Stomach smooth muscle (tissue), 2 donors: ENCODE results near the gene SUMO2.
A peak's percentile ranks its signal among the peaks of the same experiment; 100 is the strongest.
"Not testable (repeated sequence)": the region's sequence is repeated elsewhere in the genome, so short reads cannot be mapped to it uniquely, and the experiment has no call there.

Experiments
- H3K27ac ChIP-seq: one replicate; pipeline ENCODE4 v1.7.0; 2013; ENCODE audit warnings: mild to moderate bottlenecking, low read length, inconsistent platforms
- H3K27me3 ChIP-seq, 2 donors: one replicate each; pipeline ENCODE4 v1.7.0; 2013; ENCODE audit warnings: low read length in 2 of 2; ENCODE audit not compliant: insufficient read depth in 2 of 2, control insufficient read depth in 1 of 2
- H3K36me3 ChIP-seq, 2 donors: one replicate each; pipeline ENCODE4 v1.7.0; 2013; ENCODE audit warnings: low read length in 2 of 2; ENCODE audit not compliant: control insufficient read depth in 2 of 2, insufficient read depth in 2 of 2
- H3K4me1 ChIP-seq: one replicate; pipeline ENCODE4 v1.7.0; 2013; ENCODE audit warnings: low read length; ENCODE audit not compliant: control insufficient read depth, insufficient read depth
- H3K4me3 ChIP-seq, 2 donors: one replicate each; pipeline ENCODE4 v1.7.0; 2013; ENCODE audit warnings: low read length in 2 of 2
- H3K9ac ChIP-seq, 2 donors: one replicate each; pipeline ENCODE4 v1.7.0; 2013; ENCODE audit warnings: low read length in 2 of 2, mild to moderate bottlenecking in 1 of 2
- H3K9me3 ChIP-seq, 2 donors: one replicate each; pipeline ENCODE4 v1.7.0; 2013; ENCODE audit warnings: low read length in 2 of 2; ENCODE audit not compliant: control insufficient read depth in 2 of 2
- donor health status: healthy.
- donor health status: Pancreatic carcinoma.

The SUMO2 gene

DNA sequence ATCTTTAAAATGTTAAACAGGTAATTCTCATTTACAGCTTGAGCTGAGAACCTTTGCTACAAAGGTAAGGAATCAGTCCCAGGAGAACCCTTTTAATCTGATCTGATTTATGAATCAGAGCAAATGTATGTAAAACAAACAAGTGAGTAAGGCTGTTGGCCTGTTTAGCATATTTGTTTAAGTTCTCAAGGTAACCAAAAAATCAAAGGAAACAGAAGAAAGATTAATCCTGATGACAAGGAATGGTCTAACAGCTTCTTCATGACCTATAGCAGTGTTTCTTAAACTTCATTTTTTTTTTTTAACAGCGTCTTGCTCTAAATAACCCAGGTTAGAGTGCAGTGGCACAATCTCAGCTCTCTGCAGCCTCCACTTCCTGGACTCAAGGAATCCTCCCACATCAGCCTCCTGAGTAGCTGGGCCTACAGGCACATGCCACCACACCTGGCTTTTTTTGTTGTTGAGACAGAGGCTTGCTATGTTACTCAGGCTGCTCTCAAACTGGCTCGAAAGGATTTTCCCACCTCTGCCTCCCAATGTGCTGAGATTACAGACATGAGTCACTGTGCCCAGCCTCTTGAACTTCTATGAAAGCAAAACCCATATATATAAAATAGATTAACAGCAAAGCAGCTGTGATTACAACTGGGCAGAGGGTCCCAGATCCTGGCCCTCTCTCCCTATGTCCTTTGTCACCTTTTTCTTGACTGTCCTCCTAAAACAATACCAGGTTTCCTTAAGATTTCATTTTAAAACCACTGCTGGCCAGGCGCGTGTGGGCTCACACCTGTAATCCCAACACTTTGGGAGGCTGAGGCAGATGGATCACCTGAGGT lies 23.3 kb downstream of the SUMO2 start:
- no peak overlapping the region for H3K27ac ChIP-seq

GRCh38 chr17:75158480-75158879 lies 24.3 kb downstream of the SUMO2 start:
- H3K4me3 ChIP-seq, H3K9me3 ChIP-seq, H3K27me3 ChIP-seq, H3K9ac ChIP-seq, H3K36me3 ChIP-seq, H3K27ac ChIP-seq: not testable (repeated sequence)
- H3K4me1 ChIP-seq: peaks cover 11% of the 10 kb centered on the region

More for the DNA sequence above, 23.3 kb downstream of the SUMO2 start:
- no peaks in the 10 kb centered on the region for H3K27me3 ChIP-seq
- H3K9ac ChIP-seq: no peak overlapping the region
- H3K9me3 ChIP-seq: no peaks in the 10 kb centered on the region
- peaks cover 0 to 2% of the 10 kb centered on the region in 2 donors for H3K36me3 ChIP-seq
- H3K4me3 ChIP-seq: no peak overlapping the region
- H3K4me1 ChIP-seq: peaks cover 5% of the 10 kb centered on the region

DNA sequence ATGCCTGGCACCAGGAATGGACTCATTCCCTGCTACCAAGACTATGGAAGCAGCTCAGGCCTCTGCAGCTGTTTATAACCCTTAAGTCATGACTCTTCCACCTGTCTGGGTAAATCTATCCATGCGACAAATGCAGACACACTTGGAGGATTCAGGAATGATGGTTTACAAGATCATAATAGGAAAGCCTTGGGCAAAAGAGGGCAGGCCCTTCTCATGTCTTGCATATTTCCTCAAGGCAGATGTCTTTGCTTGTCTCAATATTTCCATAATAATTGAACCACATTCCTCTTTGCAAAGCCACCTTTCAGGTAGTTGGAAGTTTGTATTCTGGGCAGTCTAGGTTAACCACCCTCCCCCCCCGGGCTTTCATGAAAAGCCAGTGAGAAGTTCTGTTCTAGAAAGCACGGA lies 27.6 kb downstream of the SUMO2 start:
- Histone ChIP-seq H3K4me1 (peaks cover 14% of the 10 kb centered on the region), H3K27me3 (no peaks in the 10 kb centered on the region), H3K9me3 (no peaks in the 10 kb centered on the region), H3K4me3 (peak overlapping the region in 1 of 2 donors; percentile 68), H3K27ac (no peak overlapping the region), H3K9ac (no peak overlapping the region), H3K36me3 (no peaks in the 10 kb centered on the region)

DNA sequence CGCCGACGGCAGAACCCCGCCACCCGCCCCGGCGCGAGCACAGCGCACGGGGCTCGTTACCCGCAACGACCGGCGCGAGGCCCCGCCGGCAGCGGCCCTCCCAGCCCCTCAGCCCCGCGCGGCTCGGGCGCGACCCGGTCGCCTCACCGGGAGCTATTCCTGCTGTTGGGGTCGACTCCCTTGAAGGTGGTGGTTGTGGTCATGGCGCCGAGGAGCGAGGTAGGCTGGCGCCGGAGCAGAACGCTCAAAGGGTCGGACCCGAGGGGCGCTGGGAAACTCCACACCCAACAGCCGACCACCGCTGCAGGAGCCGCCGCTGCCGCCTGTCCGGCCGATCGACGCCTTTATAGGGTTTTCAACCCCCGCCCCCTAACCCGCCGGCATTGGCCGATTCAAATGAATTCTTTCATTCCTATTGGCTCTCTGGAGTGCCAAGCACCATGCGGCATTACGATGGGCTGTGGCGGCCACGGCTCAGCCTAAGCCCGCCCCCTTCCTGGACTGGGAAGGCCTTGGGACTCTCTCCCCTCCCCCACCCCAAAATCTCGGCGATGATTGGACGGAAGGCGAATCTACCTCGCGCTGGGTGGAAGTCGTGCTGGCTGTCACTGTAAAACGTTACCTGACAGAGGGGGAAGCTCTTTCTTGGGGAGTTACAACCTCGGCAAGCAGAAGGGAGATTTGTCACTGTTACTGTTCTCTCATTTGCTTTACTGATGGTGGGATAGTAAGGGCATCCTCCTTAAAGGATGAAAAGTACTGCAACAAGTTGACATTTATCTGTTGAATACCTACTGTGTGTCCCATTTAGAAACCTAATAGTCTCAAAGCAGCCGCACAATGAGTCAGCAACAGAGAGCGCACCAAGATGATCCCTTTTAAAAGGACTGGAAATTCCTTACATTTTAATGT lies 28.3 kb downstream of the SUMO2 start, which contains the start of gene JPT1:
TSS of gene JPT1 (minus strand) at position 318 of the 912 bp plus-strand sequence. CDS start at position 203, 115 bp downstream.
- no peaks in the 10 kb centered on the region for H3K36me3 ChIP-seq
- peak within 1 kb of the TSS; percentile 69 to 72 for H3K9ac ChIP-seq
- peak within 1 kb of the TSS; percentile 68 to 91 for H3K4me3 ChIP-seq
- H3K27ac ChIP-seq: no peak within 1 kb of the TSS
- peaks cover 14% of the 10 kb centered on the region for H3K4me1 ChIP-seq
- no peaks in the 10 kb centered on the region for H3K9me3 ChIP-seq
- H3K27me3 ChIP-seq: no peaks in the 10 kb centered on the region

GRCh38 chr17:75153780-75154194 lies 29.0 kb downstream of the SUMO2 start:
- no peaks in the 10 kb centered on the region for H3K27me3 ChIP-seq
- peaks cover 14% of the 10 kb centered on the region for H3K4me1 ChIP-seq
- H3K9me3 ChIP-seq: no peaks in the 10 kb centered on the region
- no peaks in the 10 kb centered on the region for H3K36me3 ChIP-seq
- H3K9ac ChIP-seq: peak overlapping the region; percentile 60 to 72
- H3K4me3 ChIP-seq: peak overlapping the region; percentile 68 to 91
- H3K27ac ChIP-seq: no peak overlapping the region

GRCh38 chr17:75152922-75153779 lies 29.6 kb downstream of the SUMO2 start:
- Histone ChIP-seq H3K4me1 (peaks cover 14% of the 10 kb centered on the region), H3K27ac (no peak overlapping the region), H3K36me3 (no peaks in the 10 kb centered on the region), H3K9me3 (no peaks in the 10 kb centered on the region), H3K4me3 (peak overlapping the region; percentile 68 to 91), H3K27me3 (no peaks in the 10 kb centered on the region), H3K9ac (peak overlapping the region; percentile 60 to 72)

DNA sequence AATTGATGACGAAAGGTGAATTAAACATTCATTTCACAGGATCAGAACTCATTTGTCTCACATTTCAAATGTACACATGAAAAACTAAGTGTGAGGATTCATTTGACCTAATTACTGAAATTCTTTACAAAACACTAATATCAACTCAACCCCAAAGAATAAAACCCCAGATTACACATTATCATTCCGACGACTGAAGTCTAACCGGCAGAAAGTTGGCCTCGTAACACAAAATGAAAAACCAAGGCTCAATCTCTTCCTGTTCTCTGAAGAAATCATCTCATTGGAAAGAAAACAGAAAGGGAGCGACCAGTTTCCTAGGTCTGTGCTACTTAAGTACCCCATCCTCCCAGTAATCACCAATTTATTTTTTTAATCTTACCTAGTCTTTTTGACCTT lies 30.2 kb downstream of the SUMO2 start:
- H3K27ac ChIP-seq: no peak overlapping the region
- peaks cover 14% of the 10 kb centered on the region for H3K4me1 ChIP-seq
- H3K4me3 ChIP-seq: peak overlapping the region in 1 of 2 donors; percentile 91
- no peaks in the 10 kb centered on the region for H3K27me3 ChIP-seq
- H3K9ac ChIP-seq: no peak overlapping the region
- no peaks in the 10 kb centered on the region for H3K36me3 ChIP-seq
- H3K9me3 ChIP-seq: no peaks in the 10 kb centered on the region

GRCh38 chr17:75151930-75152329 lies 30.8 kb downstream of the SUMO2 start:
- Histone ChIP-seq H3K27me3 (no peaks in the 10 kb centered on the region), H3K27ac (no peak overlapping the region), H3K9me3 (no peaks in the 10 kb centered on the region), H3K36me3 (peaks cover 0 to 2% of the 10 kb centered on the region in 2 donors), H3K4me3 (no peak overlapping the region), H3K9ac (no peak overlapping the region), H3K4me1 (peaks cover 14% of the 10 kb centered on the region)

DNA sequence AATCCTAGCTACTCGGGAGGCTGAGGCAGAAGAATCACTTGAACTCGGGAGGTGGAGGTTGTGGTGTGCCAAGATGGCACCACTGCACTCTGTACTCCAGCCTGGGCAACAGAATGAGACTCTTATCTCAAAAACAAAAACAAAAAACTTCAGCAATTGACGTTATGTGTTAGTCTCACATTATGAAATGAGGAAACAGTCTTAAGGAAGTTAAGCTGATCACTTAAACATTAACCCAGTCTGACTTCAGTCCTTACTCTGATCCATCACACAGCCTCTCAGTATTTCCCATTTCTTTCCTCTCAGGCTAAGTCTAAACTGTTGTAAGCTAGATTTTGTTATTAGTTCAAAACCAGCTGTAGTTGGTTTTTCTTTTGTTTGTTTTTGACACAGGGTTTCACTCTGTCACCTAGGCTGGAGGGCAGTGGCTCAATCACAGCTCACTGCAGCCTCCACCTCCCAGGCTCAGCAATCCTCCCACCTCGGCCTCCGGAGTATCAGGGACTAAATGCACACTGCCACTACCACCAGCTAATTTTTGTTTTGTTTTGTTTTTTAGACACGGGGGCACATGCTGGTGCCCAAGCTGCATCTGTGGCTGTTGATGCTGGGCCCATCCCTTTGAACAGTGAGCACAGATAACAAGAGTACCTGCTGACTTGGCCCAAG lies 34.7 kb downstream of the SUMO2 start:
- Histone ChIP-seq H3K27ac (no peak overlapping the region), H3K4me1 (peaks cover under 1% of the 10 kb centered on the region), H3K27me3 (no peaks in the 10 kb centered on the region), H3K4me3 (no peak overlapping the region), H3K36me3 (peaks cover 3 to 8% of the 10 kb centered on the region in 2 donors), H3K9ac (no peak overlapping the region), H3K9me3 (no peaks in the 10 kb centered on the region)
